ENCODE measurements around the gene ARL13B. TPM values are rescaled to one million over a fixed set of nuclear protein-coding genes. Genes with fewer than 3 reads are reported as not detected.

Gene ARL13B
- total and polyA plus RNA-seq, 2 of the 8 experiments (the other 6 are each of a cell fraction or from before 2014, with no cell fraction given): 1.5 to 12.7 TPM

DNA sequence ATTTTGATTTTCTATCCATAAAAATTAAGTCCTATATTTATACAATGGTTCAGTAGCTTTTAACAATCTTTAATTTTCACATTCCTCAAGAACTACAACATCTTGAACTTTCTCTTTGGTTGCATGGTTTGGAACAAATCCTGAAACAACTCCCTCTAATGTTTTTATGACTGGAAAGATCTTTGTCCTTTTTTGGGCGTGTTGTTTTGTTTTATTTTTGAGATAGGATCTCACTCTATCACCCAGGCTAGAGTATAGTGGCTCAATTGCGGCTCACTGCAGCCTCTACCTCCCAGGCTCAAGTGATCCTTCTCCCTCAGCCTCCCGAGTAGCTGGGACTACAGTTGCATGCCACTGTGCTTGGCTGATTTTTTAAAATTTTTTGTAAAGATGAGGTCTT lies 44.4 kb downstream of the ARL13B start (continued):
- TF ChIP-seq PHF8 (conservative IDR thresholded peaks at IDR 0.05; ENCODE audit: low read depth, low read length): no peak
- TF ChIP-seq TCF12 (IDR thresholded peaks at IDR 0.05; ENCODE audit: low read depth, low read length): no peak
